Measurements from ENCODE around the gene WDR62.
"Not testable (repeated sequence)": the region's sequence is repeated elsewhere in the genome, so short reads cannot be mapped to it uniquely, and the experiment has no call there.

Gene WDR62

DNA sequence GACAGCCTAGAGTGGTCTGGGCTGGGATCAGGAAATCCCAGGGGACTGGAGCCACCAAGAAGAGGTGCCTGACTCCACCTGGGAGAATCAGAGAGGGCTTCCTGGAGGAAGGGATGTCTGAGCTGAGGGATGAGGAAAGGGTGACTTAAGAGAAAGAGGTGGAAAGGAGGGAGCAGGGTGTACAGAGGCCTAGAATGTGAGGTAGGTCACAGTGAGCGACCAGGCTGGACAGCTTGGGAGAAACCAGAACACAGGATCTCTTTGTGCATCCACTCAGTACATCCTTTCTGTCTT, 61.6 kb downstream of the WDR62 start:
- TF ChIP-seq CTCF (IDR thresholded peaks at IDR 0.05; ENCODE audit: insufficient read depth, missing control alignments): no peak
- DNase-seq (ENCODE audit: insufficient read length, low spot score) (no peak), FAIRE-seq (no peak)

GRCh38 chr19:36120092-36120983, 65.6 kb downstream of the WDR62 start:
- FAIRE-seq (no peak), DNase-seq (ENCODE audit: insufficient read length, low spot score) (no peak)
- no peak for TF ChIP-seq CTCF (IDR thresholded peaks at IDR 0.05; ENCODE audit: insufficient read depth, missing control alignments)

- FAIRE-seq (no peak), DNase-seq (ENCODE audit: insufficient read length, low spot score) (no peak)
- TF ChIP-seq CTCF (IDR thresholded peaks at IDR 0.05; ENCODE audit: insufficient read depth, missing control alignments): no peak
These were observed 66.3 kb downstream of the WDR62 start for GRCh38 chr19:36120984-36121358.

GRCh38 chr19:36121486-36122124, 66.9 kb downstream of the WDR62 start:
- FAIRE-seq (no peak), DNase-seq (ENCODE audit: insufficient read length, low spot score) (no peak)
- no peak for TF ChIP-seq CTCF (IDR thresholded peaks at IDR 0.05; ENCODE audit: insufficient read depth, missing control alignments)

GRCh38 chr19:36125557-36125956, 70.9 kb downstream of the WDR62 start:
- DNase-seq (ENCODE audit: insufficient read length, low spot score): no peak
- FAIRE-seq: no peak
- no peak for TF ChIP-seq CTCF (IDR thresholded peaks at IDR 0.05; ENCODE audit: insufficient read depth, missing control alignments)

- DNase-seq (ENCODE audit: insufficient read length, low spot score) (no peak), FAIRE-seq (no peak)
- no peak for TF ChIP-seq CTCF (IDR thresholded peaks at IDR 0.05; ENCODE audit: insufficient read depth, missing control alignments)
These were observed 73.7 kb downstream of the WDR62 start for GRCh38 chr19:36128392-36128736.

DNA sequence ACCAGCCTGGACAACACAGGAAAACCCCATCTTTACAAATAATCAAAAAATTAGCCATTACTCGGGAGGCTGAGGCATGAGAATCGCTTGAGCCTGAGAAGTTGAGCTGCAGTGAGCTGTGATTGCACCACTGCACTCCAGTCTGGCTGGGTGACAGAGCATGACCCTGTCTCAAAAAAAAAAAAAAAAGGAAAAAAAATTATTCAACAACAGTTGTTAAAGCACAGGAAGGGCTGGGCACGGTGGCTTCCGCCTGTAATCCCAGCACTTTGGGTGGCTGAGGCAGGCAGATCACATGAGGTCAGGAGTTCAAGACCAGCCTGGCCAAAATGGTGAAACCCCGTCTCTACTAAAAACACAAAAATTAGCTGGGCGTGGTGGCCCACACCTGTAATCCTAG, 76.5 kb downstream of the WDR62 start:
- not testable (repeated sequence) for FAIRE-seq; DNase-seq (ENCODE audit: insufficient read length, low spot score)

- not testable (repeated sequence) for DNase-seq (ENCODE audit: insufficient read length, low spot score); FAIRE-seq
These were observed 80.2 kb downstream of the WDR62 start for GRCh38 chr19:36134867-36135266.

All from D721Med (cell line).